Liver (tissue), 9 donors: ENCODE data around the gene PRSS1. TPM values are rescaled to one million over a fixed set of nuclear protein-coding genes. Genes with fewer than 3 reads are reported as not detected.
"Not testable (repeated sequence)": the region's sequence is repeated elsewhere in the genome, so short reads cannot be mapped to it uniquely, and the experiment has no call there.

ENCODE experiments used
- DNase-seq: peaks from one replicate; pipeline ENCODE4 v3.0.0-alpha.2; 2017; ENCODE audit warnings: low spot score
- H3K27ac ChIP-seq, 2 donors: one replicate each; pipeline ENCODE4 v1.7.0; 2013; ENCODE audit warnings: inconsistent platforms in 2 of 2, low read length in 2 of 2, control low read depth in 1 of 2, low read depth in 1 of 2, mild to moderate bottlenecking in 1 of 2
- H3K27me3 ChIP-seq, 4 donors: one replicate each; pipeline versions ENCODE4 v1.6.1 to v1.7.0; 2013; ENCODE audit warnings: low read length in 3 of 4, inconsistent platforms in 1 of 4, mild to moderate bottlenecking in 1 of 4, moderate library complexity in 1 of 4; ENCODE audit not compliant: control insufficient read depth in 4 of 4, insufficient read depth in 4 of 4
- H3K36me3 ChIP-seq, 4 donors: one replicate each; pipeline versions ENCODE4 v1.6.1 to v1.7.0; 2013; ENCODE audit warnings: low read length in 3 of 4, mild to moderate bottlenecking in 3 of 4, low read depth in 1 of 4, moderate library complexity in 1 of 4; ENCODE audit not compliant: control insufficient read depth in 4 of 4, insufficient read depth in 3 of 4
- H3K4me1 ChIP-seq, 4 donors: one replicate each; pipeline versions ENCODE4 v1.6.1 to v1.7.0; 2013; ENCODE audit warnings: low read length in 3 of 4, mild to moderate bottlenecking in 3 of 4, moderate library complexity in 1 of 4; ENCODE audit not compliant: control insufficient read depth in 4 of 4, insufficient read depth in 4 of 4
- H3K4me3 ChIP-seq, 3 donors: one replicate each; pipeline versions ENCODE4 v1.6.1 to v1.7.0; 2013; ENCODE audit warnings: low read length in 3 of 3, control low read depth in 1 of 3, low read depth in 1 of 3, mild to moderate bottlenecking in 1 of 3
- H3K9ac ChIP-seq, 2 donors: one replicate each; pipeline ENCODE4 v1.7.0; 2013; ENCODE audit warnings: low read length in 2 of 2, mild to moderate bottlenecking in 2 of 2, moderate library complexity in 2 of 2, control low read depth in 1 of 2, low read depth in 1 of 2
- H3K9me3 ChIP-seq, 4 donors: one replicate each; pipeline versions ENCODE4 v1.6.1 to v1.7.0; 2013; ENCODE audit warnings: low read length in 3 of 4; ENCODE audit not compliant: control insufficient read depth in 4 of 4
- EGR1 ChIP-seq, 2 donors: IDR thresholded peaks; 2 replicates each; pipeline ENCODE4 v1.6.1; 2016 to 2018; ENCODE audit warnings: antibody characterized with exemption in 2 of 2, low read depth in 2 of 2
- FOXA2 ChIP-seq: IDR thresholded peaks from 2 replicates; pipeline ENCODE4 v1.6.1; 2016; ENCODE audit warnings: antibody characterized with exemption
- MAX ChIP-seq: IDR thresholded peaks from 2 replicates; pipeline ENCODE4 v1.6.1; 2016; ENCODE audit warnings: antibody characterized with exemption
- REST ChIP-seq: IDR thresholded peaks from 2 replicates; pipeline ENCODE4 v1.6.1; 2016; ENCODE audit warnings: antibody characterized with exemption, mild to moderate bottlenecking
- RXRA ChIP-seq, 2 donors: IDR thresholded peaks; 2 replicates each; pipeline ENCODE4 v1.6.1; 2017 to 2018; ENCODE audit warnings: antibody characterized with exemption in 2 of 2, mild to moderate bottlenecking in 1 of 2
- SP1 ChIP-seq: IDR thresholded peaks from 2 replicates; pipeline ENCODE4 v1.6.1; 2018; ENCODE audit warnings: antibody characterized with exemption, mild to moderate bottlenecking
- YY1 ChIP-seq: IDR thresholded peaks from 2 replicates; pipeline ENCODE4 v1.6.1; 2016; ENCODE audit warnings: antibody characterized with exemption, mild to moderate bottlenecking
- WGBS: extraction: QIAGEN DNeasy Blood & Tissue Kit; methylation state at CpG from one replicate; pipeline ENCODE4 v1.1.7; 2013; 5-methylcytosine and 5-hydroxymethylcytosine counted together
- polyA plus RNA-seq, 2 donors: library from polyadenylated mRNA; stranded (reverse) in 1 of 2; unstranded in 1 of 2; fragments of 200-250 nt in 1 of 2; fragments of >200 nt in 1 of 2; fragmentation: Nextera tagmentation in 1 of 2; extraction: Ambion mirVana in 1 of 2; gene quantifications; one replicate each; pipeline versions ENCODE4 v1.2.1 to v1.2.3, GENCODE V29; 2013 to 2015
- total RNA-seq, 2 donors: library from RNA; depleted of rRNA; stranded (reverse); fragments of >200 nt; gene quantifications; one replicate each; pipeline ENCODE4 v1.2.3, GENCODE V29; 2014
- TF ChIP-seq, protein P1 (sequence below): fragments of 150-350 bp; IDR thresholded peaks from 2 replicates; pipeline ENCODE4 v1.5.1; 2017; ENCODE audit warnings: improper control_type of control experiment, low read depth, low read length; ENCODE audit not compliant: missing input control
- TF ChIP-seq, protein P2 (sequence below): IDR thresholded peaks from 2 replicates; pipeline ENCODE4 v1.6.1; 2016; ENCODE audit warnings: antibody characterized with exemption
- donor health status: healthy.
- donor health status: healthy.
- donor health status: healthy.
- donor health status: healthy.
- donor health status: healthy.

The PRSS1 gene
- total and polyA plus RNA-seq, 4 donors, result not detected

DNA sequence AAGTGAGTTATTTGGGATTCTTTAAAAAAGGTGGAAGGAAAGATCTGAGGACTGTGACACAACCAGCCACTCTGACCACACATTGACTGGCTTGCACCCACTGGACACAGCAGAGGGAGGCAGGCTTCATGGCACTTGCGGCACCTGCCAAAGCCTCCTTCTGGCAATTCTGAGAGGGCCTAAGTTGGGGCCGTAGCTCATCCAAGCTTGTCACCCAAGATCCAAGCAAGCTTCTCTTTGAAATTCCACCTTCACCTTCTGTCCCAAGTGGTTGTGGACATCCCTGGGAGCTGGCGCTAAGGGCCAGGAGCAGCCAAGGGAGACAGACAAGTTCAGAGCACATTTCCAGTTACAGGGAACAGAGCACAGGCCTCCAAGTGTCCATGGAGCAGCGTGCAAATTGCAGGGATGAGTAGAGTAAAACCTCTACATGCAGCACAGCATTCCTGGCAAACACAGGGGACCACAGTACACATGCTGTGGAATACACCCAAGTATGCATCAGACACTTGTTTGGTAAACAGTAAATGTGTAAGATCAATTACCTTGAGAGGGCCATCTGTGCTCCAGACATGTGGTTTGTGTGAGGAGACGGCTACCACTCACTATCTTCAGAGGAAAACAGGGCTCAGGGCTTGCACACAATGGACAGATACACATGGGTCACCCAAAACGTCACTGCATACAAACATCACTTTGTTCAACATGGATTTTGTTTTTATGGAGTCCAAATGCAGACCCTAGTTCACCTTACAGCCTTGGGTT is 26.3 kb downstream of the PRSS1 start:
- H3K27ac ChIP-seq, DNase-seq: not testable (repeated sequence)
- WGBS, result 85% methylated on average over 6 of the region's 6 CpGs

DNA sequence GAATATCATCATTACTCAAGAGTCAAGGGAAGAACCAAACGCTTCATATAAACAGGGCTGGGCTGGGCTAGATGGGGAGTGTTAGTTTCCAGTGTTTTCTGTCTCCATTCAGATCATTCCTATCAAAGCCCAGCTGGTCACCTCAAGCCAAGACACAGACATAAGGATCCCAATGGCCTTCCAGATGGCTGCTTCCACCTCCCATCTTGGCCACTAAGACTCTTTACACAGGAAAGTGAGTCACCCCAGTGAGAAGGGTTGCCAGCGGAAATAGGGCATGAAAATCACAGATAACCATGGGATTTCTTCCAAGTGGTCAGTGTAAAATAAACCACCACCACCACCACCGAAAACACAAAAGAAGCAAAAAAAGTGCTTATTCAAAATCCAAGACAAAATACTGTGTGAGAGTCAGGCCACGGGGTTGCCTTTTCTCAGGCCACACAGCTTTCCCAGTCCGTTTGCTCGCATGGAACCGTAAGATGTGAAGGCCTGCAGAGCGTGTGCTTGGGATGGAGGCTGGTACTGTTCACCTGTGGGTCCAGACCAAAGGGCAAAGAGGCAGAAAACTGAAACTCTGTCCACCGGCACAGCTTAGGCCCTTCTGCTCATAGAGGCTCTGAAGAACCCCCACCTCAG is 27.1 kb downstream of the PRSS1 start:
- no peaks in the 10 kb centered on the region for H3K36me3 ChIP-seq
- no peaks in the 10 kb centered on the region for H3K27me3 ChIP-seq
- TF ChIP-seq EGR1 (IDR thresholded peaks at IDR 0.05; ENCODE audit: low read depth in 2 of 2) (no peak), YY1 (no peak), MAX (no peak), REST (no peak), FOXA2 (no peak), RXRA (IDR thresholded peaks at IDR 0.05) (no peak), SP1 (no peak)
- TF ChIP-seq, protein P1, sequence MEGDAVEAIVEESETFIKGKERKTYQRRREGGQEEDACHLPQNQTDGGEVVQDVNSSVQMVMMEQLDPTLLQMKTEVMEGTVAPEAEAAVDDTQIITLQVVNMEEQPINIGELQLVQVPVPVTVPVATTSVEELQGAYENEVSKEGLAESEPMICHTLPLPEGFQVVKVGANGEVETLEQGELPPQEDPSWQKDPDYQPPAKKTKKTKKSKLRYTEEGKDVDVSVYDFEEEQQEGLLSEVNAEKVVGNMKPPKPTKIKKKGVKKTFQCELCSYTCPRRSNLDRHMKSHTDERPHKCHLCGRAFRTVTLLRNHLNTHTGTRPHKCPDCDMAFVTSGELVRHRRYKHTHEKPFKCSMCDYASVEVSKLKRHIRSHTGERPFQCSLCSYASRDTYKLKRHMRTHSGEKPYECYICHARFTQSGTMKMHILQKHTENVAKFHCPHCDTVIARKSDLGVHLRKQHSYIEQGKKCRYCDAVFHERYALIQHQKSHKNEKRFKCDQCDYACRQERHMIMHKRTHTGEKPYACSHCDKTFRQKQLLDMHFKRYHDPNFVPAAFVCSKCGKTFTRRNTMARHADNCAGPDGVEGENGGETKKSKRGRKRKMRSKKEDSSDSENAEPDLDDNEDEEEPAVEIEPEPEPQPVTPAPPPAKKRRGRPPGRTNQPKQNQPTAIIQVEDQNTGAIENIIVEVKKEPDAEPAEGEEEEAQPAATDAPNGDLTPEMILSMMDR, result no peak
- TF ChIP-seq, protein P2, sequence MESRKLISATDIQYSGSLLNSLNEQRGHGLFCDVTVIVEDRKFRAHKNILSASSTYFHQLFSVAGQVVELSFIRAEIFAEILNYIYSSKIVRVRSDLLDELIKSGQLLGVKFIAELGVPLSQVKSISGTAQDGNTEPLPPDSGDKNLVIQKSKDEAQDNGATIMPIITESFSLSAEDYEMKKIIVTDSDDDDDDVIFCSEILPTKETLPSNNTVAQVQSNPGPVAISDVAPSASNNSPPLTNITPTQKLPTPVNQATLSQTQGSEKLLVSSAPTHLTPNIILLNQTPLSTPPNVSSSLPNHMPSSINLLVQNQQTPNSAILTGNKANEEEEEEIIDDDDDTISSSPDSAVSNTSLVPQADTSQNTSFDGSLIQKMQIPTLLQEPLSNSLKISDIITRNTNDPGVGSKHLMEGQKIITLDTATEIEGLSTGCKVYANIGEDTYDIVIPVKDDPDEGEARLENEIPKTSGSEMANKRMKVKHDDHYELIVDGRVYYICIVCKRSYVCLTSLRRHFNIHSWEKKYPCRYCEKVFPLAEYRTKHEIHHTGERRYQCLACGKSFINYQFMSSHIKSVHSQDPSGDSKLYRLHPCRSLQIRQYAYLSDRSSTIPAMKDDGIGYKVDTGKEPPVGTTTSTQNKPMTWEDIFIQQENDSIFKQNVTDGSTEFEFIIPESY, result no peak
- no peaks in the 10 kb centered on the region for H3K9me3 ChIP-seq
- H3K27ac ChIP-seq, result no peak overlapping the region
- 84% methylated on average over 9 of the region's 9 CpGs for WGBS
- DNase-seq, result no peak
- H3K4me1 ChIP-seq, result no peaks in the 10 kb centered on the region
- no peak overlapping the region for H3K4me3 ChIP-seq
- H3K9ac ChIP-seq, result no peak overlapping the region

More for the DNA sequence above, 26.3 kb downstream of the PRSS1 start:
- H3K9me3 ChIP-seq, H3K9ac ChIP-seq, H3K4me3 ChIP-seq, H3K36me3 ChIP-seq, H3K27me3 ChIP-seq, H3K4me1 ChIP-seq: not testable (repeated sequence)

- H3K27me3 ChIP-seq, H3K9me3 ChIP-seq, H3K27ac ChIP-seq, H3K4me1 ChIP-seq, H3K9ac ChIP-seq, H3K4me3 ChIP-seq, H3K36me3 ChIP-seq, DNase-seq: not testable (repeated sequence)
- WGBS, result 89% methylated on average over 2 of the region's 2 CpGs
Observed at GRCh38 chr7:142776845-142777225, 27.6 kb downstream of the PRSS1 start.
